GM19351 (cell line): ENCODE data around the gene TCF15.
"Not testable (repeated sequence)": the region's sequence is repeated elsewhere in the genome, so short reads cannot be mapped to it uniquely, and the experiment has no call there.

Experiments
- ATAC-seq: cut with Tn5 transposase; IDR thresholded peaks from one replicate; pipeline ENCODE4 v1.9.1; 2021; ENCODE audit warnings: mild to moderate bottlenecking, moderate library complexity; ENCODE audit not compliant: unreplicated experiment

TCF15 gene

GRCh38 chr20:584161-584970, 25.7 kb downstream of the TCF15 start:
- no peak for ATAC-seq

GRCh38 chr20:582204-582603, 27.9 kb downstream of the TCF15 start:
- ATAC-seq, result no peak

DNA sequence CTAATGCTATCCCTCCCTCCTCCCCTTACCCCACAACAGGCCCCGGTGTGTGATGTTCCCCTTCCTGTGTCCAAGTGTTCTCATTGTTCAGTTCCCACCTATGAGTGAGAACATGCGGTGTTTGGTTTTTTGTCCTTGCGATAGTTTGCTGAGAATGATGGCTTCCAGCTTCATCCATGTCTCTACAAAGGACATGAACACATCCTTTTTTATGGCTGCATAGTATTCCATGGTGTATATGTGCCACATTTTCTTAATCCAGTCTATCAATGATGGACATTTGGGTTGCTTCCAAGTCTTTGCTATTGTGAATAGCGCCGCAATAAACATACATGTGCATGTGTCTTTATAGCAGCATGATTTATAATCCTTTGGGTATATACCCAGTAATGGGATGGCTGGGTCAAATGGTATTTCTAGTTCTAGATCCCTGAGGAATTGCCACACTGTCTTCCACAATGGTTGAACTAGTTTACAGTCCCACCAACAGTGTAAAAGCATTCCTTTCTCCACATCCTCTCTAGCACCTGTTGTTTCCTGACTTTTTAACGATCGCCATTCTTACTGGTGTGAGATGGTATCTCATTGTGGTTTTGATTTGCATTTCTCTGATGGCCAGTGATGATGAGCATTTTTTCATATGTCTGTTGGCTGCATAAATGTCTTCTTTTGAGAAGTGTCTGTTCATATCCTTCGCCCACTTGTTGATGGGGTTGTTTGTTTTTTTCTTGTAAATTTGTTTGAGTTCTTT, 31.0 kb downstream of the TCF15 start:
- not testable (repeated sequence) for ATAC-seq

- no peak for ATAC-seq
Observed at GRCh38 chr20:577167-577791, 32.8 kb downstream of the TCF15 start.

DNA sequence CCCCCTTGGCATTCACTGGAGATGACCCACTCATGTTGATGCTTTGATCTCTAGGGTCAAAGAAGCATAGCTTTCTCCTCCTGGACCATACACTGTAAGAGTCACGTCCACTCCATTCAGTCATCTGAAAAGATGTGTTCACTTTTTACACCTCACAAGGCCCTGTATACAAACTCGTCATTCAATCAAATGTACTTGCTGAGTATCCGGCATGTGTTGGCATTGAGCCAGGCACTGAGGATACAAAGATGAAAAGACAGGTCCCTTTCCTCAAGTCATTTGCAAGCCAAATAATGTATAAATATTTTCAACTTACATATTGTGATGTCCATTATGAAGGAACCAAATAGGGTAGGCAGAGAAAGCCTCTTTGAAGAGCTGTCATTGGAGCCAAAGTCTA, 34.0 kb downstream of the TCF15 start:
- ATAC-seq, result no peak

- no peak for ATAC-seq
Observed at GRCh38 chr20:575230-575629, 34.9 kb downstream of the TCF15 start.

GRCh38 chr20:574297-574942, 35.7 kb downstream of the TCF15 start:
- ATAC-seq, result no peak

DNA sequence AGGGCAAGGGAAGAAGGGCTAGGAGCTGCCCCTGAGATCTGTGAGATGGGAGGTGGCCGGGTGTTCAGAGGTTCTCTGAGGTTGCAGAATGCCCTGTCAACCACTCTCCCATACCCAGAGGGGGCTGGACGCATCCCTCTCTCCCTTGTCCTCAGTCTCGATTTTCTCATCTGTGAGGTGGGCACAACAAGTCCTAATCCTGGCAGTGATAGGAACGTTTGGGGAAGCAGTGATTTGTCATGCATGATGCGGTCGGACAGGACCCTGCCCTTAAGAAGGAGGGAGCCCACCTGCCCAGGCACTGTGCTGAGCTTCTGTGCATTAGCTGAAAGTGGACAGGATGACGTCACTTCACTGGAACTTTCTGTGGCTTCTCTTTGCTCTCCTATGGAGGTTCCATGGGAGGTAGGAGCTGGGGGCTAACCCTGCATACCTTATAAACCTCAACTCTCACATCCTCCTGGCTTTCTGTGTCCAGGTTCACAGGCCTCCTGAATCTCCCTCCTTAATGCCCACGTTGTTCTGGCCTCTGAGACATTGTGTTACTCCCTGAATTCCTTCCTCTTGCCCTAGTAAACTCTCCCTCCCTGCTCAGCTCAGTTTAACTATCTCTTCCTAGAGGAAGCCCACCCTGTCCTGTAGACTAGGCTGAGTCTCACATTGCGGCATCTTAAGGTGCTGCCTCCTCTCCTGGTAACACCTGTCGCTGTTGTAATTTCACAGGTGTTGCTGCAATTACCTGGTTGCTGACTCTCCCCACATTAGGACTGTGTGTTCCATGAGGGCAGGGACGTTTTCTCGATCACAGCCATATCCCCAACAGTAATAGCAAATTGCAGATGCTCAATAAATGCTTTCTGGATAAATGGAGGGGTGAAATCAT, 36.5 kb downstream of the TCF15 start:
- ATAC-seq, result no peak

DNA sequence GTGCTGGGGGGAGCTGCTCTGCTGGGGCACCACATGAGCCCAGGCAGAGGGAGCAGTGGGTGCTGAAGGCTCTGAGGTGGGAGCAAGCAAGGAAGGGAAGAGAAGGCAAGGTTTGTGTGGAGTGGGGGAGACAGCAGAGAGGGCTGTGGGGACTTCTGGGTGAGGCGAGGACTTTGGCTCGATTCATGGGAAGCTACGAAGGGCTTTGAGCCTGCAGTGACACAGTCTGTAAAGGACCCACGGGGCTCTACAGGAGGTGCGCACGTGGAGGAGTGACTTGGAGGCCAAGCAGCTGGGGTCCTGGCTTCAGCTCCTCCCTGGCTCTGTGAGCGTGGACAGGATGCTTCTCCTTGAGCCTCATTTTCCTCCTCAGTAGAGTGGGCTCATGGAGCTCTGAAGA, 37.4 kb downstream of the TCF15 start:
- no peak for ATAC-seq

- no peak for ATAC-seq
Observed at GRCh38 chr20:571754-572441, 38.2 kb downstream of the TCF15 start.

DNA sequence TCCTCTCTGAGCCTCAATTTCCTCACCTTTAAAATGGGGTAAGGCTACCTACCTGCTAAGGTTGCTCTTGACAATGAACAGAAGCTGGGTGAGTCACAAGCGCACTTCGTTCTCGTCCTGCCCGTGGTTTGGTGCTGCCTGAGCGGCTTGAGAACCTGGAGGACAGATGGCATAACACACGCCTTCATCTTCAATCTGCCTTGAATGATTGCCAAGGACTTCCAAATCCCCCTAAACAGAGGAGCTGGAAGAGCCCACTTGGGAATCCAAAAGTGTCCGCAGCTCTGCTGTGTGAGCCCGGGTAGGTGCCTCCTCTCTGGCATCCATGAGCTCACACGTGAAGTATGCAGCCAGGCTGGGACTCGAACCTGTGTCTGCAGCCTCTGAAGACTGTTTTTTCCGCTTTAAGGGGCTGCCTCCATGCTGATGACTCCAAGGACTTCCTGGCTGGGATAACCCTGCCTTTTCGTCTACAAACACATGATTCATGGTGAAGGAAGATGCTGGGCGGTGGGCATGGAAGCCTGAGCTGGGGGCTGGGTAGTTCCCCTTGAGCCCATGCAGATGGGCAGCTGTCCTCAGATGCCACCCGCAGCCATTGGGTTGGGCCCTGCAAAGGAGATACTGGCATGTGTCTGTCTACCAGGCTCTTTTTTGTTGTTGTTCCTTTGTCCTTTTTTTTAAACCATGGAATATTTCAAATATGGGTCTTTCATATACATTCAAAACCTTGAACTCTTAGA, 41.3 kb downstream of the TCF15 start:
- ATAC-seq, result no peak

- ATAC-seq, result no peak
Observed at GRCh38 chr20:568097-568652, 41.9 kb downstream of the TCF15 start.

DNA sequence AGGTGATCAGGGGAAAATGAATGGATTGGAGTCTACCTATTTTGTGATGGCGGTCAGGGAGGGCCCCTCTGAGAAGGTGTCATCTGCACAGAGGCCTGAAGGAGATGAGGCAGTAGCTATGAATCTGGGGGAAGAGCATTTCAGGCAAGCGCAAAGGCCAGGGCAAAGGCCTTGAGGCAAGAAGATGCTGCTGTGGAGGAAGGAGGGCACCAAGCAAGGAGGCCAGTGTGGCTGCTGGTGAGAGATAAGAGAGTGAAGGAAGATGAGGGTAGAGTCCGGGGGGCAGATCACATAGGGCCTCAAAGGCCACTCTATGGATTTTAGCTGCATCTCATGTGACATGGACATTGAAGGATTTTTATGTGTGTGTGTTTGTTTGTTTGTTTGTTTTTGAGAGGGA, 45.9 kb downstream of the TCF15 start:
- no peak for ATAC-seq

DNA sequence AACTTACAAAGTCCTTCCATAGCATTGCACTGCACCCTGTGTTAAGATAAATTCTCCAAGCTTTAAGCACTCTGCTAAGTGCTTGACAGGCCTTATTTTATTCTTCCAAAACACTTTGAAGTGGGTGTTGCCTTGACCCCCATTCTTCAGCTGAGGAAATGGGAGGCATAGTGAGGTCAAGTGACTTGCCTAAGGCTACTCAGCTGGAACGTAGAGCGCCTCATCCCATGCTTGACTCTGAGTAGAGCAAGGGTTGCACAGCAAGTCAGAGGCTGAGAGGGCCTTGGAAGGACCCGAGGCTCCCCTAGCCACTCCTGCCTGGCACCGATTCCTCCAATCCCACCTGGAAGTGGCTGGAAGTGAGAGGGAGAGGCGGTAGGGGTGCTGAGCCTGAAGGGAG, 46.9 kb downstream of the TCF15 start:
- ATAC-seq, result no peak

DNA sequence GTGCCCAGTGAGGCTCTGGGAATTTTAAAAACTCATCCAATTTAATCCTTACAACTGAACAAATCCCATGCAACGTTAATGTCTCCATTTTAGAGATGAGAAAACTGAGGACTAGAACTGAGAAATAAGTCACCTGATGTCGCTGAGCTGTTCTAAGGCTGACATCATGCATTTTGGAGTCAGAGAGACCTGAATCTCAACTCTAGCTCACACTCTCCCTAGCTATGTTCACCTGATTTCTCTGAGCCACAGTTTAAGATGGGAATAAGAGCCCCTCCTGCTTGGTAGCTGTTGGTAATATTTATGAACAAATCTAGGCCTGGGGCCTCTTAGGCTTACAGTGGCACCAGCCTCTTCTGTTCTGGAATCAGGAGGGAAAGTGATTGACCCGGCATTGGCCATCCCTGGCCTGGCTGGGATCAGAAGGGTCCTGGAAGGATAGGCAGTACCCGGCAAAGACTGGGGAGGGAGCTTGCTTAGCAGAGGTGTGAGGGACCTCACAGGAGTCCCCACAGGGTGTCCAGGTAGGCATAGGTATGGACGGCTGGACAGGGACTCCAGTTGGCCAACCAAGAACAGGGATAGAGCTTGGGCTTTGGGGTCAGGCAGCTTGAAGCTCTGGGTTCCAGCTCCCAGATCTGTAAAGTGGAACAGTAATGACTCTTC, 47.7 kb downstream of the TCF15 start:
- no peak for ATAC-seq

- ATAC-seq, result peak; percentile 79
Observed at GRCh38 chr20:561437-562231, 48.5 kb downstream of the TCF15 start.

GRCh38 chr20:560680-561079, 49.4 kb downstream of the TCF15 start:
- no peak for ATAC-seq
